ENCODE results near the gene SLC29A2. TPM values are rescaled to one million over a fixed set of nuclear protein-coding genes. Genes with fewer than 3 reads are reported as not detected.

The SLC29A2 gene
- total and polyA plus RNA-seq, 4 donors = 1.2 to 3.3 (median 1.5) TPM

DNA sequence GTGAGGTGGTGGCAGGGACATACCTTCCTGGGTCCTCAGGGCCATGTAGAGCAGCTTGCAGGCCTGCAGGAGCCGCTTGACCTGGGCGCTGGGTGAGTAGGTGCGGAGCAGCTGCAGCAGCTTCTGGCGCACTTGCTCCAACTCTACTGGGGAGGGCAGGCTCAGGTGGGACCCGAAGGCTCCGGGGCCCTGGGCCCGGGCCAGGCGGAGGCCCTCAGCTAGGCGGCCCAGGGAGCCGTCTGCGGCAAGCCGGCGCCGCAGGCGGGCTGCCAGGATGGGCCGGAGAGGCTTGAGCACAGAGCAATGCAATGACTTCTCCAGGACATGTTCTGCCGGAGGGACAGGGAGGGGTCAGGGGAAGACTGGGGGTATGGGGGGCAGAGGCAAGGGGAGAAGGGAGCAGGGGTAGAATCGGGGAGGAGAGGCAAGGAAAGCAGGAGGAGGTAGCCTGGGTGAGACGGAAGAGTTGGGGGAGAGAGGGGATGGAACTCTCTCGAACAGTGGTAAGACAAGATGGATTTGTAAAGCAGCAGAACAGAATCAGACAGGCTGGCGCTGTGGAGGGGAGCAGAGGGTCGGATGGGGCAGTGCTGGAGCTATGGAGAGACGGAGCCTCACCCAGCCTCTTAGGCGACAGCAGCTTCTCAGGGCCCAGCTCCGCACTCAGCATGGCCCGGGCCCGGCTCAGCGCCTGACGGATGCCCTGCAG, 37.5 kb downstream of the SLC29A2 start:
- TF ChIP-seq, protein P1, sequence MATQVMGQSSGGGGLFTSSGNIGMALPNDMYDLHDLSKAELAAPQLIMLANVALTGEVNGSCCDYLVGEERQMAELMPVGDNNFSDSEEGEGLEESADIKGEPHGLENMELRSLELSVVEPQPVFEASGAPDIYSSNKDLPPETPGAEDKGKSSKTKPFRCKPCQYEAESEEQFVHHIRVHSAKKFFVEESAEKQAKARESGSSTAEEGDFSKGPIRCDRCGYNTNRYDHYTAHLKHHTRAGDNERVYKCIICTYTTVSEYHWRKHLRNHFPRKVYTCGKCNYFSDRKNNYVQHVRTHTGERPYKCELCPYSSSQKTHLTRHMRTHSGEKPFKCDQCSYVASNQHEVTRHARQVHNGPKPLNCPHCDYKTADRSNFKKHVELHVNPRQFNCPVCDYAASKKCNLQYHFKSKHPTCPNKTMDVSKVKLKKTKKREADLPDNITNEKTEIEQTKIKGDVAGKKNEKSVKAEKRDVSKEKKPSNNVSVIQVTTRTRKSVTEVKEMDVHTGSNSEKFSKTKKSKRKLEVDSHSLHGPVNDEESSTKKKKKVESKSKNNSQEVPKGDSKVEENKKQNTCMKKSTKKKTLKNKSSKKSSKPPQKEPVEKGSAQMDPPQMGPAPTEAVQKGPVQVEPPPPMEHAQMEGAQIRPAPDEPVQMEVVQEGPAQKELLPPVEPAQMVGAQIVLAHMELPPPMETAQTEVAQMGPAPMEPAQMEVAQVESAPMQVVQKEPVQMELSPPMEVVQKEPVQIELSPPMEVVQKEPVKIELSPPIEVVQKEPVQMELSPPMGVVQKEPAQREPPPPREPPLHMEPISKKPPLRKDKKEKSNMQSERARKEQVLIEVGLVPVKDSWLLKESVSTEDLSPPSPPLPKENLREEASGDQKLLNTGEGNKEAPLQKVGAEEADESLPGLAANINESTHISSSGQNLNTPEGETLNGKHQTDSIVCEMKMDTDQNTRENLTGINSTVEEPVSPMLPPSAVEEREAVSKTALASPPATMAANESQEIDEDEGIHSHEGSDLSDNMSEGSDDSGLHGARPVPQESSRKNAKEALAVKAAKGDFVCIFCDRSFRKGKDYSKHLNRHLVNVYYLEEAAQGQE (IDR thresholded peaks at IDR 0.05) = no peak
- no peak for TF ChIP-seq TAF1 (conservative IDR thresholded peaks at IDR 0.05)
- TF ChIP-seq, protein P2, sequence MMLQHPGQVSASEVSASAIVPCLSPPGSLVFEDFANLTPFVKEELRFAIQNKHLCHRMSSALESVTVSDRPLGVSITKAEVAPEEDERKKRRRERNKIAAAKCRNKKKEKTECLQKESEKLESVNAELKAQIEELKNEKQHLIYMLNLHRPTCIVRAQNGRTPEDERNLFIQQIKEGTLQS (IDR thresholded peaks at IDR 0.05) = no peak
- no peak overlapping the region for H3K27ac ChIP-seq (ENCODE audit: low read depth in 1 of 2, low read length in 2 of 2)
- no peak overlapping the region for H3K9ac ChIP-seq (ENCODE audit: low read depth in 1 of 2, low read length in 2 of 2)
- no peaks in the 10 kb centered on the region for H3K9me3 ChIP-seq (ENCODE audit: control insufficient read depth in 4 of 4, low read length in 3 of 4)
- WGBS = 91% methylated on average over 29 of the region's 29 CpGs
- peaks cover 4 to 16% (median 8%) of the 10 kb centered on the region in 4 donors for H3K4me1 ChIP-seq (ENCODE audit: control insufficient read depth in 4 of 4, insufficient read depth in 4 of 4, low read length in 3 of 4)
- peaks cover 0 to 7% (median 3%) of the 10 kb centered on the region in 4 donors for H3K36me3 ChIP-seq (ENCODE audit: control insufficient read depth in 4 of 4, insufficient read depth in 3 of 4, low read depth in 1 of 4, low read length in 3 of 4)
- no peaks in the 10 kb centered on the region for H3K27me3 ChIP-seq (ENCODE audit: control insufficient read depth in 4 of 4, insufficient read depth in 4 of 4, low read length in 3 of 4)
- DNase-seq (ENCODE audit: low spot score) = no peak
- H3K4me3 ChIP-seq (ENCODE audit: low read depth in 1 of 3, low read length in 3 of 3) = no peak overlapping the region

DNA sequence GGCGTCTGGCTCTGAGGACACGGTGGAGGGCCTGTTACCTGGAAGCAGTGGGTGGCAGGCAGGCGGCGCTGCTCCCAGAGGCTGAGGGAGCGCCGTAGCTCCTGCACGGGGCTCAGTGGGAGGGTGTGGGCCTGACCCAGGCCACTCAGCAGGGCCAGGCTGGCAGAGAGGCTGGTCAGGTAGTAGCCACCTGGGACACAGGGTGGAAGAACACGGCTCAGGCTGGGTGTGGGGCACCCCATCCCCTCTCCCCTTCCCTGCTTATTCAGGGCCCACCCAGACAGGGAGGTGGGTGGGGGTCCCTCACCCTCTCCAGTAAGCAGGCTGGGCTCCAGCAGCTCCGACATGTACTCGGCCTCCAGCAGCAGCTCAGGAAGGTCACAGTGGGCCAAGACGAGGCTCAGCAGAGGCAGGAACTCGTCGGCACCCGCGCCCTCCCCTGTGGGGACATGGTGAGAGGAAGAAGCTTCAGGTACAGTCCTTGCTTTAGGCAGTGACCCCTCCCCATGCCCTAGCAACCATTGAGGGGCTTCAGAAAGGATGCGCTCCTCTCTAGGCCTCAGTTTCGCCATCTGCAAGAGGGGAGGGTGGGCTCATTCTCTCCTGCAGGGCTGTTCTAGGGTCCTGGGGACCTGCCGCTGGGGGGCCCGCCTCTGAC, 38.2 kb downstream of the SLC29A2 start:
- WGBS = 92% methylated on average over 19 of the region's 19 CpGs
- TF ChIP-seq, protein P1 (IDR thresholded peaks at IDR 0.05) = no peak
- TF ChIP-seq FOXA1 (IDR thresholded peaks at IDR 0.05) (no peak), RAD21 (IDR thresholded peaks at IDR 0.05) (no peak)
- TF ChIP-seq, protein P3, sequence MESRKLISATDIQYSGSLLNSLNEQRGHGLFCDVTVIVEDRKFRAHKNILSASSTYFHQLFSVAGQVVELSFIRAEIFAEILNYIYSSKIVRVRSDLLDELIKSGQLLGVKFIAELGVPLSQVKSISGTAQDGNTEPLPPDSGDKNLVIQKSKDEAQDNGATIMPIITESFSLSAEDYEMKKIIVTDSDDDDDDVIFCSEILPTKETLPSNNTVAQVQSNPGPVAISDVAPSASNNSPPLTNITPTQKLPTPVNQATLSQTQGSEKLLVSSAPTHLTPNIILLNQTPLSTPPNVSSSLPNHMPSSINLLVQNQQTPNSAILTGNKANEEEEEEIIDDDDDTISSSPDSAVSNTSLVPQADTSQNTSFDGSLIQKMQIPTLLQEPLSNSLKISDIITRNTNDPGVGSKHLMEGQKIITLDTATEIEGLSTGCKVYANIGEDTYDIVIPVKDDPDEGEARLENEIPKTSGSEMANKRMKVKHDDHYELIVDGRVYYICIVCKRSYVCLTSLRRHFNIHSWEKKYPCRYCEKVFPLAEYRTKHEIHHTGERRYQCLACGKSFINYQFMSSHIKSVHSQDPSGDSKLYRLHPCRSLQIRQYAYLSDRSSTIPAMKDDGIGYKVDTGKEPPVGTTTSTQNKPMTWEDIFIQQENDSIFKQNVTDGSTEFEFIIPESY (IDR thresholded peaks at IDR 0.05) = no peak
- no peak overlapping the region for H3K9ac ChIP-seq (ENCODE audit: low read depth in 1 of 2, low read length in 2 of 2)
- no peaks in the 10 kb centered on the region for H3K27me3 ChIP-seq (ENCODE audit: control insufficient read depth in 4 of 4, insufficient read depth in 4 of 4, low read length in 3 of 4)
- no peak overlapping the region for H3K4me3 ChIP-seq (ENCODE audit: low read depth in 1 of 3, low read length in 3 of 3)
- no peak overlapping the region for H3K27ac ChIP-seq (ENCODE audit: low read depth in 1 of 2, low read length in 2 of 2)
- DNase-seq (ENCODE audit: low spot score) = no peak
- peaks cover 4 to 20% (median 12%) of the 10 kb centered on the region in 4 donors for H3K4me1 ChIP-seq (ENCODE audit: control insufficient read depth in 4 of 4, insufficient read depth in 4 of 4, low read length in 3 of 4)
- no peaks in the 10 kb centered on the region for H3K9me3 ChIP-seq (ENCODE audit: control insufficient read depth in 4 of 4, low read length in 3 of 4)
- peaks cover 0 to 6% (median 1%) of the 10 kb centered on the region in 4 donors for H3K36me3 ChIP-seq (ENCODE audit: control insufficient read depth in 4 of 4, insufficient read depth in 3 of 4, low read depth in 1 of 4, low read length in 3 of 4)

Data from liver (tissue), 9 donors.